Uterus (tissue), 2 donors: ENCODE data around the gene NCR2.

Experiments used
- POLR2A ChIP-seq, 2 donors: fragments of 450-650 bp; IDR thresholded peaks; one replicate each; pipeline ENCODE4 v1.6.1; 2016; ENCODE audit warnings: antibody characterized with exemption in 2 of 2, mild to moderate bottlenecking in 1 of 2, moderate library complexity in 1 of 2
- TF ChIP-seq, protein P1 (sequence below), 4 experiments: fragments of 200-600 bp in 2 of 4; fragments of 450-650 bp in 2 of 4; sonication (generic) in 2 of 4; IDR thresholded peaks; one replicate each; pipeline ENCODE4 v1.5.1; 2016 to 2019; ENCODE audit warnings: antibody characterized with exemption in 4 of 4, mild to moderate bottlenecking in 2 of 4, moderate library complexity in 1 of 4

DNA sequence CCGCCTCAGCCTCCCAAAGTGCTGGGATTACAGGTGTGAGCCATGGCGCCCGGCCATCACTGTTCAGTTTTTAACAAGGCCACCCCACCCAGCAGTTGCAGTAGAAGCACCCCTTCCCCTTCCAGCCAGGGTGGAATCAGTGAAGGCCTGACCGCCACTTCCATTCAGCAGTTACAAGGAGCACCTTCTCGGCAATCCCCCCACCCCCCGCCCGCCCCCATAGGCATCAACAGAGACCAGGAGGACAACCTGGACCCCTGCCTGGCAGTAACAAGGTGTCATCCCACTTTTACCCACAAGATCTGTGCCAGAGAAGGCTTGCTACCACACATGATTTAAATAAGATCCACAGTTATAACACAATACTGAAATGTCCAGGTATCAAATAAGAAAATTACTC is 23.1 kb downstream of the NCR2 start:
- no peak for TF ChIP-seq POLR2A (IDR thresholded peaks at IDR 0.05)
- TF ChIP-seq, protein P1, sequence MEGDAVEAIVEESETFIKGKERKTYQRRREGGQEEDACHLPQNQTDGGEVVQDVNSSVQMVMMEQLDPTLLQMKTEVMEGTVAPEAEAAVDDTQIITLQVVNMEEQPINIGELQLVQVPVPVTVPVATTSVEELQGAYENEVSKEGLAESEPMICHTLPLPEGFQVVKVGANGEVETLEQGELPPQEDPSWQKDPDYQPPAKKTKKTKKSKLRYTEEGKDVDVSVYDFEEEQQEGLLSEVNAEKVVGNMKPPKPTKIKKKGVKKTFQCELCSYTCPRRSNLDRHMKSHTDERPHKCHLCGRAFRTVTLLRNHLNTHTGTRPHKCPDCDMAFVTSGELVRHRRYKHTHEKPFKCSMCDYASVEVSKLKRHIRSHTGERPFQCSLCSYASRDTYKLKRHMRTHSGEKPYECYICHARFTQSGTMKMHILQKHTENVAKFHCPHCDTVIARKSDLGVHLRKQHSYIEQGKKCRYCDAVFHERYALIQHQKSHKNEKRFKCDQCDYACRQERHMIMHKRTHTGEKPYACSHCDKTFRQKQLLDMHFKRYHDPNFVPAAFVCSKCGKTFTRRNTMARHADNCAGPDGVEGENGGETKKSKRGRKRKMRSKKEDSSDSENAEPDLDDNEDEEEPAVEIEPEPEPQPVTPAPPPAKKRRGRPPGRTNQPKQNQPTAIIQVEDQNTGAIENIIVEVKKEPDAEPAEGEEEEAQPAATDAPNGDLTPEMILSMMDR (IDR thresholded peaks at IDR 0.05), result no peak
